Liver (tissue), 9 donors: ENCODE results near the gene LYRM4. TPM values are rescaled to one million over a fixed set of nuclear protein-coding genes. Genes with fewer than 3 reads are reported as not detected.

Experiments used
- DNase-seq: peaks from one replicate; pipeline ENCODE4 v3.0.0-alpha.2; 2017; ENCODE audit warnings: low spot score
- H3K27ac ChIP-seq, 2 donors: one replicate each; pipeline ENCODE4 v1.7.0; 2013; ENCODE audit warnings: inconsistent platforms in 2 of 2, low read length in 2 of 2, control low read depth in 1 of 2, low read depth in 1 of 2, mild to moderate bottlenecking in 1 of 2
- H3K27me3 ChIP-seq, 4 donors: one replicate each; pipeline versions ENCODE4 v1.6.1 to v1.7.0; 2013; ENCODE audit warnings: low read length in 3 of 4, inconsistent platforms in 1 of 4, mild to moderate bottlenecking in 1 of 4, moderate library complexity in 1 of 4; ENCODE audit not compliant: control insufficient read depth in 4 of 4, insufficient read depth in 4 of 4
- H3K36me3 ChIP-seq, 4 donors: one replicate each; pipeline versions ENCODE4 v1.6.1 to v1.7.0; 2013; ENCODE audit warnings: low read length in 3 of 4, mild to moderate bottlenecking in 3 of 4, low read depth in 1 of 4, moderate library complexity in 1 of 4; ENCODE audit not compliant: control insufficient read depth in 4 of 4, insufficient read depth in 3 of 4
- H3K4me1 ChIP-seq, 4 donors: one replicate each; pipeline versions ENCODE4 v1.6.1 to v1.7.0; 2013; ENCODE audit warnings: low read length in 3 of 4, mild to moderate bottlenecking in 3 of 4, moderate library complexity in 1 of 4; ENCODE audit not compliant: control insufficient read depth in 4 of 4, insufficient read depth in 4 of 4
- H3K4me3 ChIP-seq, 3 donors: one replicate each; pipeline versions ENCODE4 v1.6.1 to v1.7.0; 2013; ENCODE audit warnings: low read length in 3 of 3, control low read depth in 1 of 3, low read depth in 1 of 3, mild to moderate bottlenecking in 1 of 3
- H3K9ac ChIP-seq, 2 donors: one replicate each; pipeline ENCODE4 v1.7.0; 2013; ENCODE audit warnings: low read length in 2 of 2, mild to moderate bottlenecking in 2 of 2, moderate library complexity in 2 of 2, control low read depth in 1 of 2, low read depth in 1 of 2
- H3K9me3 ChIP-seq, 4 donors: one replicate each; pipeline versions ENCODE4 v1.6.1 to v1.7.0; 2013; ENCODE audit warnings: low read length in 3 of 4; ENCODE audit not compliant: control insufficient read depth in 4 of 4
- FOXA1 ChIP-seq: IDR thresholded peaks from 2 replicates; pipeline ENCODE4 v1.6.1; 2016; ENCODE audit warnings: antibody characterized with exemption
- FOXA2 ChIP-seq: IDR thresholded peaks from 2 replicates; pipeline ENCODE4 v1.6.1; 2016; ENCODE audit warnings: antibody characterized with exemption
- GABPA ChIP-seq, 2 donors: IDR thresholded peaks in 1 of 2; conservative IDR thresholded peaks in 1 of 2; 2 replicates each; pipeline ENCODE4 v1.6.1; 2016; ENCODE audit warnings: antibody characterized with exemption in 2 of 2, mild to moderate bottlenecking in 1 of 2, moderate library complexity in 1 of 2
- HNF4G ChIP-seq: IDR thresholded peaks from 2 replicates; pipeline ENCODE4 v1.6.1; 2016; ENCODE audit warnings: antibody characterized with exemption
- JUND ChIP-seq, 2 donors: IDR thresholded peaks; 2 replicates each; pipeline ENCODE4 v1.6.1; 2016; ENCODE audit warnings: antibody characterized with exemption in 2 of 2
- NR2F2 ChIP-seq: IDR thresholded peaks from 2 replicates; pipeline ENCODE4 v1.6.1; 2016; ENCODE audit warnings: antibody characterized with exemption
- RXRA ChIP-seq, 2 donors: IDR thresholded peaks; 2 replicates each; pipeline ENCODE4 v1.6.1; 2017 to 2018; ENCODE audit warnings: antibody characterized with exemption in 2 of 2, mild to moderate bottlenecking in 1 of 2
- SP1 ChIP-seq: IDR thresholded peaks from 2 replicates; pipeline ENCODE4 v1.6.1; 2018; ENCODE audit warnings: antibody characterized with exemption, mild to moderate bottlenecking
- TAF1 ChIP-seq: conservative IDR thresholded peaks from 2 replicates; pipeline ENCODE4 v1.6.1; 2016; ENCODE audit warnings: antibody characterized with exemption, mild to moderate bottlenecking
- YY1 ChIP-seq: IDR thresholded peaks from 2 replicates; pipeline ENCODE4 v1.6.1; 2016; ENCODE audit warnings: antibody characterized with exemption, mild to moderate bottlenecking
- WGBS: extraction: QIAGEN DNeasy Blood & Tissue Kit; methylation state at CpG from one replicate; pipeline ENCODE4 v1.1.7; 2013; 5-methylcytosine and 5-hydroxymethylcytosine counted together
- polyA plus RNA-seq, 2 donors: library from polyadenylated mRNA; stranded (reverse) in 1 of 2; unstranded in 1 of 2; fragments of 200-250 nt in 1 of 2; fragments of >200 nt in 1 of 2; fragmentation: Nextera tagmentation in 1 of 2; extraction: Ambion mirVana in 1 of 2; gene quantifications; one replicate each; pipeline versions ENCODE4 v1.2.1 to v1.2.3, GENCODE V29; 2013 to 2015
- total RNA-seq, 2 donors: library from RNA; depleted of rRNA; stranded (reverse); fragments of >200 nt; gene quantifications; one replicate each; pipeline ENCODE4 v1.2.3, GENCODE V29; 2014
- TF ChIP-seq, protein P1 (sequence below): IDR thresholded peaks from 2 replicates; pipeline ENCODE4 v1.6.1; 2016; ENCODE audit warnings: antibody characterized with exemption
- TF ChIP-seq, protein P2 (sequence below): fragments of 150-350 bp; IDR thresholded peaks from 2 replicates; pipeline ENCODE4 v1.5.1; 2017; ENCODE audit warnings: improper control_type of control experiment, low read depth, low read length; ENCODE audit not compliant: missing input control
- TF ChIP-seq, protein P3 (sequence below): IDR thresholded peaks from 2 replicates; pipeline ENCODE4 v1.6.1; 2016; ENCODE audit warnings: antibody characterized with exemption
- TF ChIP-seq, protein P4 (sequence below): IDR thresholded peaks from 2 replicates; pipeline ENCODE4 v1.6.1; 2016; ENCODE audit warnings: antibody characterized with exemption, mild to moderate bottlenecking
- TF ChIP-seq, protein P5 (sequence below): IDR thresholded peaks from 2 replicates; pipeline ENCODE4 v1.6.1; 2016; ENCODE audit warnings: antibody characterized with exemption
- donor health status: healthy.
- donor health status: healthy.
- donor health status: healthy.
- donor health status: healthy.
- donor health status: healthy.

LYRM4 gene
- total and polyA plus RNA-seq, 4 donors = 4.4 to 13.1 (median 6.5) TPM

DNA sequence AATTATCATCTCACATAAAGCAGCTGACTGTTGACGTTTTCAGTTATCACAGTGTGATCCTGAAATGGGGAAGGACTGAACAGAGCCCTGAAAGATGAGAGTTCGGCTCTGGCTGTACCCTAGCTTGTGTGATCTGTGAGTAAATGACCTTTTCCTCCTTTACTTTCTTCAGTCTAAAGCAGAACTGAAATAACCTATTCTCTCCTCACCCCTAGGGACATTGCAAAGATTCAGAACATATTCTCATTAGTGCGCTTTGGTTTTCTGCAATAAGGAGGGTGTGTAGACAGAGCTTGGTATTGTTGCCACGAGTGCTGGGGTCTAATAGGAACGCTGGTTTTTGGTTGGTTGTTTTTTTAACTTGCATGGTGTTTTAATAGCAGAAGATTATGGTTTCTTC, 17.3 kb upstream of the LYRM4 start:
- no peak overlapping the region for H3K9ac ChIP-seq
- DNase-seq = no peak
- H3K36me3 ChIP-seq = no peaks in the 10 kb centered on the region
- no peaks in the 10 kb centered on the region for H3K4me1 ChIP-seq
- no peaks in the 10 kb centered on the region for H3K9me3 ChIP-seq
- H3K4me3 ChIP-seq = no peak overlapping the region
- TF ChIP-seq FOXA2 (no peak), GABPA (IDR thresholded peaks at IDR 0.05 in 1 of 2, conservative IDR thresholded peaks at IDR 0.05 in 1 of 2) (no peak), YY1 (no peak), SP1 (no peak), RXRA (IDR thresholded peaks at IDR 0.05) (no peak), TAF1 (no peak), HNF4G (no peak)
- TF ChIP-seq, protein P1, sequence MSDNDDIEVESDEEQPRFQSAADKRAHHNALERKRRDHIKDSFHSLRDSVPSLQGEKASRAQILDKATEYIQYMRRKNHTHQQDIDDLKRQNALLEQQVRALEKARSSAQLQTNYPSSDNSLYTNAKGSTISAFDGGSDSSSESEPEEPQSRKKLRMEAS = no peak
- TF ChIP-seq, protein P2, sequence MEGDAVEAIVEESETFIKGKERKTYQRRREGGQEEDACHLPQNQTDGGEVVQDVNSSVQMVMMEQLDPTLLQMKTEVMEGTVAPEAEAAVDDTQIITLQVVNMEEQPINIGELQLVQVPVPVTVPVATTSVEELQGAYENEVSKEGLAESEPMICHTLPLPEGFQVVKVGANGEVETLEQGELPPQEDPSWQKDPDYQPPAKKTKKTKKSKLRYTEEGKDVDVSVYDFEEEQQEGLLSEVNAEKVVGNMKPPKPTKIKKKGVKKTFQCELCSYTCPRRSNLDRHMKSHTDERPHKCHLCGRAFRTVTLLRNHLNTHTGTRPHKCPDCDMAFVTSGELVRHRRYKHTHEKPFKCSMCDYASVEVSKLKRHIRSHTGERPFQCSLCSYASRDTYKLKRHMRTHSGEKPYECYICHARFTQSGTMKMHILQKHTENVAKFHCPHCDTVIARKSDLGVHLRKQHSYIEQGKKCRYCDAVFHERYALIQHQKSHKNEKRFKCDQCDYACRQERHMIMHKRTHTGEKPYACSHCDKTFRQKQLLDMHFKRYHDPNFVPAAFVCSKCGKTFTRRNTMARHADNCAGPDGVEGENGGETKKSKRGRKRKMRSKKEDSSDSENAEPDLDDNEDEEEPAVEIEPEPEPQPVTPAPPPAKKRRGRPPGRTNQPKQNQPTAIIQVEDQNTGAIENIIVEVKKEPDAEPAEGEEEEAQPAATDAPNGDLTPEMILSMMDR = no peak
- TF ChIP-seq, protein P3, sequence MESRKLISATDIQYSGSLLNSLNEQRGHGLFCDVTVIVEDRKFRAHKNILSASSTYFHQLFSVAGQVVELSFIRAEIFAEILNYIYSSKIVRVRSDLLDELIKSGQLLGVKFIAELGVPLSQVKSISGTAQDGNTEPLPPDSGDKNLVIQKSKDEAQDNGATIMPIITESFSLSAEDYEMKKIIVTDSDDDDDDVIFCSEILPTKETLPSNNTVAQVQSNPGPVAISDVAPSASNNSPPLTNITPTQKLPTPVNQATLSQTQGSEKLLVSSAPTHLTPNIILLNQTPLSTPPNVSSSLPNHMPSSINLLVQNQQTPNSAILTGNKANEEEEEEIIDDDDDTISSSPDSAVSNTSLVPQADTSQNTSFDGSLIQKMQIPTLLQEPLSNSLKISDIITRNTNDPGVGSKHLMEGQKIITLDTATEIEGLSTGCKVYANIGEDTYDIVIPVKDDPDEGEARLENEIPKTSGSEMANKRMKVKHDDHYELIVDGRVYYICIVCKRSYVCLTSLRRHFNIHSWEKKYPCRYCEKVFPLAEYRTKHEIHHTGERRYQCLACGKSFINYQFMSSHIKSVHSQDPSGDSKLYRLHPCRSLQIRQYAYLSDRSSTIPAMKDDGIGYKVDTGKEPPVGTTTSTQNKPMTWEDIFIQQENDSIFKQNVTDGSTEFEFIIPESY = no peak
- WGBS = 92% methylated on average over 5 of the region's 5 CpGs
- H3K27me3 ChIP-seq = no peaks in the 10 kb centered on the region
- H3K27ac ChIP-seq = no peak overlapping the region

DNA sequence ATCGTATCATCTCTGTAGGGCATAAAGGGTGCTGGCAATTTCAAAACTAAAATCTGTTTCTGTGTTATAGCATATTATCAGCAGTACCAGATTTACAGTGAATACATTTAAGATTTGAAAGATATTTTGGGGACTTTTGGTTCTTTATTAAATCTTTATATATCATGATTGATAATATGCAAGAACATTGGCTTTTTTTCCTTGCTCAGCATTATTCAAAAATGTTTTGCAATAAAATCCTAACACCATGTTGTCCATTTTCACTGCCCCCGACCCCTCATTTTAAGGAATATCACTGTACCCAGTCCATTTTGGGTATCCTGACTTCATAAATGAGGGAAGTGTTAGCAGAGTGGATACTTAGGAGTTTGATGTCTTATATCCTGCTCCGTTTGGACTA, 16.8 kb upstream of the LYRM4 start:
- Histone ChIP-seq H3K4me1 (no peaks in the 10 kb centered on the region), H3K27me3 (no peaks in the 10 kb centered on the region), H3K4me3 (no peak overlapping the region), H3K36me3 (no peaks in the 10 kb centered on the region), H3K27ac (no peak overlapping the region), H3K9me3 (no peaks in the 10 kb centered on the region), H3K9ac (no peak overlapping the region)
- 93% methylated on average over 3 of the region's 3 CpGs for WGBS
- no peak for DNase-seq
- TF ChIP-seq TAF1 = no peak
- TF ChIP-seq YY1 = no peak
- TF ChIP-seq, protein P4, sequence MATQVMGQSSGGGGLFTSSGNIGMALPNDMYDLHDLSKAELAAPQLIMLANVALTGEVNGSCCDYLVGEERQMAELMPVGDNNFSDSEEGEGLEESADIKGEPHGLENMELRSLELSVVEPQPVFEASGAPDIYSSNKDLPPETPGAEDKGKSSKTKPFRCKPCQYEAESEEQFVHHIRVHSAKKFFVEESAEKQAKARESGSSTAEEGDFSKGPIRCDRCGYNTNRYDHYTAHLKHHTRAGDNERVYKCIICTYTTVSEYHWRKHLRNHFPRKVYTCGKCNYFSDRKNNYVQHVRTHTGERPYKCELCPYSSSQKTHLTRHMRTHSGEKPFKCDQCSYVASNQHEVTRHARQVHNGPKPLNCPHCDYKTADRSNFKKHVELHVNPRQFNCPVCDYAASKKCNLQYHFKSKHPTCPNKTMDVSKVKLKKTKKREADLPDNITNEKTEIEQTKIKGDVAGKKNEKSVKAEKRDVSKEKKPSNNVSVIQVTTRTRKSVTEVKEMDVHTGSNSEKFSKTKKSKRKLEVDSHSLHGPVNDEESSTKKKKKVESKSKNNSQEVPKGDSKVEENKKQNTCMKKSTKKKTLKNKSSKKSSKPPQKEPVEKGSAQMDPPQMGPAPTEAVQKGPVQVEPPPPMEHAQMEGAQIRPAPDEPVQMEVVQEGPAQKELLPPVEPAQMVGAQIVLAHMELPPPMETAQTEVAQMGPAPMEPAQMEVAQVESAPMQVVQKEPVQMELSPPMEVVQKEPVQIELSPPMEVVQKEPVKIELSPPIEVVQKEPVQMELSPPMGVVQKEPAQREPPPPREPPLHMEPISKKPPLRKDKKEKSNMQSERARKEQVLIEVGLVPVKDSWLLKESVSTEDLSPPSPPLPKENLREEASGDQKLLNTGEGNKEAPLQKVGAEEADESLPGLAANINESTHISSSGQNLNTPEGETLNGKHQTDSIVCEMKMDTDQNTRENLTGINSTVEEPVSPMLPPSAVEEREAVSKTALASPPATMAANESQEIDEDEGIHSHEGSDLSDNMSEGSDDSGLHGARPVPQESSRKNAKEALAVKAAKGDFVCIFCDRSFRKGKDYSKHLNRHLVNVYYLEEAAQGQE = no peak
- TF ChIP-seq, protein P1 = no peak
- no peak for TF ChIP-seq HNF4G
- no peak for TF ChIP-seq FOXA1
- TF ChIP-seq, protein P5, sequence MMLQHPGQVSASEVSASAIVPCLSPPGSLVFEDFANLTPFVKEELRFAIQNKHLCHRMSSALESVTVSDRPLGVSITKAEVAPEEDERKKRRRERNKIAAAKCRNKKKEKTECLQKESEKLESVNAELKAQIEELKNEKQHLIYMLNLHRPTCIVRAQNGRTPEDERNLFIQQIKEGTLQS = no peak
- no peak for TF ChIP-seq FOXA2
- TF ChIP-seq, protein P3 = no peak
- TF ChIP-seq, protein P2 = no peak
- no peak for TF ChIP-seq NR2F2
- TF ChIP-seq JUND (IDR thresholded peaks at IDR 0.05) = no peak
